Measurements from ENCODE around the gene SIGLEC8. TPM values are rescaled to one million over a fixed set of nuclear protein-coding genes. Genes with fewer than 3 reads are reported as not detected.

SIGLEC8 gene
- total RNA-seq, 1 donor from 2014 or later = not detected

DNA sequence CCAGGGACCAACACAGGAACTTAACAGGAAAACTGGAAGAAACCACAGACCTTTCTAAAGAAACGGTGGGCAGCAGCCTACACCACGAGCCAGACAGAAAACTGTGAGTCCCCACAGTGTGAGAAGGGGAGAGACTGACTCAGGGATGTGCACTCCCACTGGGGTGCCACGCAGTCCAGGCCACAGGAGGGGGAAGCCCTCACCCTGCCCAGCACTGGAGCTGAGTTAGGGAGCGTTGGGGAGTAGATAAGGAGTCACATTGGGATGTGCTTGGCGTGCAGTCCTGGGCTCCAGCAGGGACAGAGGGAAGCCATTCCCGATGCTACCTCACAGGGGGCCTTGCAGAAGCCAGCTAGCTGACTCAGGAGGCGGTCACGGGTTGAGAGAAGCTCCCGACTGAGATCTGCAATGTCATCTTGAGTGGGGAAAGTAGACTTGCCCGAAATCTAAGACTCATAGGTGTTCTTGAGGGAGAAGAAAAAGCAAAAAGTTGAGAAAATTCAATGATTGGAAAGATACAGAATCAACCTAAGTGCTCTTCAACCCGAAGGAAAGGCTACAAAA is 17.3 kb downstream of the SIGLEC8 start:
- Mint-ChIP-seq H3K36me3 (ENCODE audit: insufficient read depth) (no peaks in the 10 kb centered on the region), H3K4me1 (ENCODE audit: low read depth) (no peaks in the 10 kb centered on the region), H3K27ac (no peak overlapping the region), H3K27me3 (peaks cover 61% of the 10 kb centered on the region), H3K4me3 (ENCODE audit: low read depth) (no peak overlapping the region), H3K9me3 (ENCODE audit: low read depth) (no peaks in the 10 kb centered on the region)
- TF ChIP-seq, protein P1, sequence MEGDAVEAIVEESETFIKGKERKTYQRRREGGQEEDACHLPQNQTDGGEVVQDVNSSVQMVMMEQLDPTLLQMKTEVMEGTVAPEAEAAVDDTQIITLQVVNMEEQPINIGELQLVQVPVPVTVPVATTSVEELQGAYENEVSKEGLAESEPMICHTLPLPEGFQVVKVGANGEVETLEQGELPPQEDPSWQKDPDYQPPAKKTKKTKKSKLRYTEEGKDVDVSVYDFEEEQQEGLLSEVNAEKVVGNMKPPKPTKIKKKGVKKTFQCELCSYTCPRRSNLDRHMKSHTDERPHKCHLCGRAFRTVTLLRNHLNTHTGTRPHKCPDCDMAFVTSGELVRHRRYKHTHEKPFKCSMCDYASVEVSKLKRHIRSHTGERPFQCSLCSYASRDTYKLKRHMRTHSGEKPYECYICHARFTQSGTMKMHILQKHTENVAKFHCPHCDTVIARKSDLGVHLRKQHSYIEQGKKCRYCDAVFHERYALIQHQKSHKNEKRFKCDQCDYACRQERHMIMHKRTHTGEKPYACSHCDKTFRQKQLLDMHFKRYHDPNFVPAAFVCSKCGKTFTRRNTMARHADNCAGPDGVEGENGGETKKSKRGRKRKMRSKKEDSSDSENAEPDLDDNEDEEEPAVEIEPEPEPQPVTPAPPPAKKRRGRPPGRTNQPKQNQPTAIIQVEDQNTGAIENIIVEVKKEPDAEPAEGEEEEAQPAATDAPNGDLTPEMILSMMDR (IDR thresholded peaks at IDR 0.05; ENCODE audit: unreplicated experiment) = no peak
- DNase-seq (ENCODE audit: low spot score, unreplicated experiment) = no peak

DNA sequence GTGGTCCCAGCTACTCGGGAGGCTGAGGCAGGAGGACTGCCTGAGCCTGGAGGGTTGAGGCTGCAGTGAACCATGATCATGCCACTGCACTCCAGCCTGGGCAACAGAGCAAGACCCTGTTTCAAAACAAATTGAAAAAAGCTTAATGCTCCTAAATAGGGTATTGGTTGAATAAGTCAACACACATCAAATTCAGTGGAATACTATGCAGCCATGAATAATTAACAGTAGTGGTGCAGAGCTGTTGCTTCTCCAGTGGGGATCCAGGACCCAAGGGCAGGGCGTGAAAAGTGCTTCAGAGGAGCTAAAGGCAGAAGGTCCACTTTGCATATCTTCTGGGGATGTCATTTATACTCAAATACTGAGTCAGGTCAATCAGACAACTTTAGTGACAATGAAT is 18.2 kb downstream of the SIGLEC8 start:
- TF ChIP-seq, protein P1 (IDR thresholded peaks at IDR 0.05; ENCODE audit: unreplicated experiment) = no peak
- H3K4me3 Mint-ChIP-seq (ENCODE audit: low read depth) = no peak overlapping the region
- no peaks in the 10 kb centered on the region for H3K9me3 Mint-ChIP-seq (ENCODE audit: low read depth)
- H3K27ac Mint-ChIP-seq = no peak overlapping the region
- peaks cover 63% of the 10 kb centered on the region for H3K27me3 Mint-ChIP-seq
- DNase-seq (ENCODE audit: low spot score, unreplicated experiment) = no peak
- H3K4me1 Mint-ChIP-seq (ENCODE audit: low read depth) = no peaks in the 10 kb centered on the region
- H3K36me3 Mint-ChIP-seq (ENCODE audit: insufficient read depth) = no peaks in the 10 kb centered on the region

DNA sequence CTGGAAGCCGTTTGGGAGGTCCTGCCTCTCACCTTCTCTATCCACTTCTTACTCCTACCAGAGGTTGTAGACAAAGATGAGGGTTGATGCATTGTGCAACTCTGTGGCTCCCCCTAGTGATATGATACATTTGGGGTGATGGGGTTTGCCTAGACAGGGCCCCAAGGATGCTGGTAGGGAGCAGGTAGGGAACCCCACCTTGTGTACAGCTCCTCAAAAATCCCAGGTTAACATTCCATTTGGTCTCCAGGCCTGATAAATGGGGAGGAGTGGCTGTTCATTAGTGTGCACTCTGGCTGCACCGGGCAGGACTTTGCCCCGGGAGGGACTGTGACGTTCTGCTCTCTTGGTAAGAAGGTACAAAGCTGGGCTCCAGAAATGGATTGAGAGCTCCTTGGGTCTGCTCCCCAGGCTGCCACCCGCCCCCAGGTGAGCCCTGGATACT is 19.2 kb downstream of the SIGLEC8 start:
- TF ChIP-seq, protein P1 (IDR thresholded peaks at IDR 0.05; ENCODE audit: unreplicated experiment) = peak; percentile 27
- Mint-ChIP-seq H3K36me3 (ENCODE audit: insufficient read depth) (no peaks in the 10 kb centered on the region), H3K4me1 (ENCODE audit: low read depth) (no peaks in the 10 kb centered on the region), H3K4me3 (ENCODE audit: low read depth) (no peak overlapping the region), H3K27me3 (peaks cover 62% of the 10 kb centered on the region), H3K9me3 (ENCODE audit: low read depth) (no peaks in the 10 kb centered on the region), H3K27ac (no peak overlapping the region)
- no peak for DNase-seq (ENCODE audit: low spot score, unreplicated experiment)

DNA sequence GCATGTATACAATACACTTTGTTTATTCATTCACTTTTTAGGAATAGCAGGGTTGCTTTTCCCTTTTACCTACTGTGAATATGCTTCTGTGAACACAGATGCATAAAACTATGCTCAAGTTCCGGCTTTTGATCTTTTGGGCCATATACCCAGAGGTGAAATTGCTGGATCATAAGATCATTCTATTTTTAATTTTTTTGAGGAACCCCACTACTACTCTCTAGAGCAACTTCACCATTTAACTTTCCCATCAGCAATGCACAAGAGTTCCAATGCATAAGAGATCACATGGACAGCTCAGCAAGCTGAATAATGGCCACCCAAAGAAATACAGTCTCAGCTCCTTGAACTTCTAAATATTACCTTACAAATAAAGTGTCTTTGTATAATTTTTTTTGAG is 23.8 kb downstream of the SIGLEC8 start:
- peaks cover 43% of the 10 kb centered on the region for H3K27me3 Mint-ChIP-seq
- H3K4me3 Mint-ChIP-seq (ENCODE audit: low read depth) = no peak overlapping the region
- no peaks in the 10 kb centered on the region for H3K36me3 Mint-ChIP-seq (ENCODE audit: insufficient read depth)
- DNase-seq (ENCODE audit: low spot score, unreplicated experiment) = no peak
- TF ChIP-seq, protein P1 (IDR thresholded peaks at IDR 0.05; ENCODE audit: unreplicated experiment) = no peak
- H3K4me1 Mint-ChIP-seq (ENCODE audit: low read depth) = no peaks in the 10 kb centered on the region
- H3K9me3 Mint-ChIP-seq (ENCODE audit: low read depth) = no peaks in the 10 kb centered on the region
- no peak overlapping the region for H3K27ac Mint-ChIP-seq

DNA sequence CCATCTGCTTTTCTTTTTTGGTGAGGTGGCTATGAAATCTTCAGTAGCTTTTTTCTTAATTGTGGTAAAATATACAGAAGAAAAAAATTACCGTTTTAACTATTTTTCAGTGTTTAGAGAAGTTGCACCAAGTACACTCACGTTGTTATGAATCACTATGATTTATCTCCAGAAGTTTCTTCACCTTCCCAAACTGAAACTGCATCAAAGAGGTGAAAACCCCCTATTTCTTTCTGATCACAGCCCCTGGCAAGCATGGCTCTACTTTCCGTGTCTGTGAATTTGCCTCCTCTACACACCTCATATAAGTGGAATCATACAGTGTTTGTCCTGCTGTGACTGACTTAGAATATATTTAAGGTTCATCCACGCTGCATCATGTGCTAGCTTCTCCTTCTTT is 25.2 kb downstream of the SIGLEC8 start:
- no peak overlapping the region for H3K4me3 Mint-ChIP-seq (ENCODE audit: low read depth)
- no peak overlapping the region for H3K27ac Mint-ChIP-seq
- no peaks in the 10 kb centered on the region for H3K36me3 Mint-ChIP-seq (ENCODE audit: insufficient read depth)
- peaks cover 49% of the 10 kb centered on the region for H3K27me3 Mint-ChIP-seq
- no peak for DNase-seq (ENCODE audit: low spot score, unreplicated experiment)
- TF ChIP-seq, protein P1 (IDR thresholded peaks at IDR 0.05; ENCODE audit: unreplicated experiment) = no peak
- no peaks in the 10 kb centered on the region for H3K4me1 Mint-ChIP-seq (ENCODE audit: low read depth)
- no peaks in the 10 kb centered on the region for H3K9me3 Mint-ChIP-seq (ENCODE audit: low read depth)

All from progenitor cell of endocrine pancreas (in vitro differentiated cells).